Ectodermal cell (in vitro differentiated cells): ENCODE results near the gene ATP5F1B.
A peak's percentile ranks its signal among the peaks of the same experiment; 100 is the strongest.

Experiments
- H3K27ac ChIP-seq: 2 replicates; pipeline ENCODE4 v1.7.0; 2013; ENCODE audit warnings: mild to moderate bottlenecking, low read depth, low read length; ENCODE audit not compliant: insufficient read depth, poor library complexity, severe bottlenecking
- H3K27me3 ChIP-seq: 2 replicates; pipeline ENCODE4 v1.7.0; 2013; ENCODE audit warnings: mild to moderate bottlenecking, low read length; ENCODE audit not compliant: insufficient read depth, control insufficient read depth, poor library complexity, severe bottlenecking
- H3K36me3 ChIP-seq: one replicate; pipeline ENCODE4 v1.7.0; 2013; ENCODE audit warnings: low read length; ENCODE audit not compliant: control insufficient read depth, insufficient read depth
- H3K4me1 ChIP-seq: one replicate; pipeline ENCODE4 v1.7.0; 2013; ENCODE audit warnings: low read length; ENCODE audit not compliant: control insufficient read depth, insufficient read depth
- H3K4me3 ChIP-seq: 2 replicates; pipeline ENCODE4 v1.7.0; 2013; ENCODE audit warnings: low read depth, low read length, control low read depth; ENCODE audit not compliant: insufficient read depth
- H3K9me3 ChIP-seq: 2 replicates; pipeline ENCODE4 v1.7.0; 2013; ENCODE audit warnings: mild to moderate bottlenecking, low read length, moderate library complexity; ENCODE audit not compliant: control insufficient read depth
- WGBS, 2 experiments: methylation state at CpG; one replicate each; pipeline ENCODE4 v1.1.7; 2013; ENCODE audit warnings: missing lambda C conversion rate in 2 of 2; 5-methylcytosine and 5-hydroxymethylcytosine counted together

ATP5F1B gene

DNA sequence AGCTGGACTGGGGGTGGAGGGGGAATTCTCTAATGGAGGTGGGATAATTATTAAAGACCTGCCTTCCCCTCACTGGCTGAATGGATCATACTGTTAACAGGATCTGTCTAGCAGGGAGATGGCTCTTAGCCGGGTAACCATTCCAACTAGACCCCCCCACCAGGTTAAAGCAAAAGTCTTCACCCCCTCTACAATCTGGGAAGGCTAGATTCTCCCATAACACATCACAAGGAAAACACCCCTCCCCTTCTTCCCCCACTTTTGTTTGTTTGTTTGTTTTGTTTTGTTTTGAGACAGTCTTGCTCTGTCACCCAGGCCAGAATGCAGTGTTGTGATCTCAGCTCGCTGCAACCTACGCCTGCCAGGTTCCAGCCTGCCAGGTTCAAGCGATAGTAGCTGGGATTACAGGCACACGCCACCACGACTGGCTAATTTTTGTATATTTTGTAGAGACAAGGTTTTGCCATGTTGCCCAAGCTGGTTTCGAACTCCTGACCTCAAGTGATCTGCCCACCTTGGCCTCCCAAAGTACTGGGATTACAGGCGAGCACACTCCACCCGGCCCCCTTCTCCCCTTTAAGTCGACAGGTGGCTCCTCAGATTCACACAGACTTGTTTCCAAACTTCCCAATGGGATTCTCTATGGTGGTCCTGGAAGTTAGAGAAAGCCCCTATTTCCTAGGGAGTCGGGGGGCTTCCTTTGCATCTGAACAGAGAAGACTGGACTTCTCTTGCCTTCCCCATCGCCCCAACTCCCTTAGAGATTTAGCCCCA lies 12.1 kb downstream of the ATP5F1B start:
- Histone ChIP-seq H3K4me1 (peaks cover 41% of the 10 kb centered on the region), H3K4me3 (peak overlapping the region; percentile 70), H3K27me3 (no peaks in the 10 kb centered on the region), H3K36me3 (peaks cover 11% of the 10 kb centered on the region), H3K27ac (no peak overlapping the region), H3K9me3 (no peaks in the 10 kb centered on the region)
- WGBS, 2 experiments = 42 to 44% methylated on average over 12 of the region's 12 CpGs

DNA sequence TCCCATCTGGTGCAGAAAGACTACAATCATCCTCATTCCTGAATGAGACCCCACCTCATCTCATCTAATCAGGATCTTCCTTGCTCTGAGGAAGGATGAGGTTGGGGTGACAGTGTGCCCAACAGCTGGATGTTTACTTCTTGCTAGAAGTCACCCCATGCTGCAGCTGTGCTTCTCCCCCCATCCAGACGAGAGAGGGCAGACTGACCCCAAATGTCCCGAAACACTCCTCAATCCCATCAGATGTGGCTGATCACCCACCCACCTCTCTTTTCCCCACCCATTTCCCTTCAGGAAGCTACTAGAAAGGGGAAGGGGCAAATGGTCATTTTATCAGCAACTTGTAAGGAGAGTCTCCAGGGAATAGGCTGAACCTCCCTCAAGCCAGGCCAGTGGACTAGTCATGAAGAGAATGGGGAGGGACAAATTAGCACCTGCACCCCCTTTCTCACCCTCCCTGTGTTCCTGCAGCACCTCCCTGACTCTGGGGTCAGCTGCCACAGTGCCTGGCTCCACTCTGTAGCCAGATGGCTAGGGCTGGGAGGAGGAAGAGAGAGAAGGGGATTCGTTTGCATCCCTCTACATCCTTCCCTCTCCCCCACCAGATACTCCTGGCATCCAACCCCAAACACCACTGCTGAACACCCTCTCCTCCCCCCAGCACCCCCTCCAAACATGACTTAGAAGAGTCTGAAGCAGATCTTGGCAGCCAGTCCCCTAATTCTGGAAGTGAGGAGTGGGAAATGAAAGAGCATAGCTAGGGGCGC lies 12.9 kb downstream of the ATP5F1B start:
- 70 to 75% methylated on average over 3 of the region's 4 CpGs for WGBS, 2 experiments
- Histone ChIP-seq H3K27me3 (no peaks in the 10 kb centered on the region), H3K4me1 (peaks cover 49% of the 10 kb centered on the region), H3K9me3 (no peaks in the 10 kb centered on the region), H3K4me3 (peak overlapping the region; percentile 3), H3K27ac (peak overlapping the region; percentile 47), H3K36me3 (peaks cover 4% of the 10 kb centered on the region)

DNA sequence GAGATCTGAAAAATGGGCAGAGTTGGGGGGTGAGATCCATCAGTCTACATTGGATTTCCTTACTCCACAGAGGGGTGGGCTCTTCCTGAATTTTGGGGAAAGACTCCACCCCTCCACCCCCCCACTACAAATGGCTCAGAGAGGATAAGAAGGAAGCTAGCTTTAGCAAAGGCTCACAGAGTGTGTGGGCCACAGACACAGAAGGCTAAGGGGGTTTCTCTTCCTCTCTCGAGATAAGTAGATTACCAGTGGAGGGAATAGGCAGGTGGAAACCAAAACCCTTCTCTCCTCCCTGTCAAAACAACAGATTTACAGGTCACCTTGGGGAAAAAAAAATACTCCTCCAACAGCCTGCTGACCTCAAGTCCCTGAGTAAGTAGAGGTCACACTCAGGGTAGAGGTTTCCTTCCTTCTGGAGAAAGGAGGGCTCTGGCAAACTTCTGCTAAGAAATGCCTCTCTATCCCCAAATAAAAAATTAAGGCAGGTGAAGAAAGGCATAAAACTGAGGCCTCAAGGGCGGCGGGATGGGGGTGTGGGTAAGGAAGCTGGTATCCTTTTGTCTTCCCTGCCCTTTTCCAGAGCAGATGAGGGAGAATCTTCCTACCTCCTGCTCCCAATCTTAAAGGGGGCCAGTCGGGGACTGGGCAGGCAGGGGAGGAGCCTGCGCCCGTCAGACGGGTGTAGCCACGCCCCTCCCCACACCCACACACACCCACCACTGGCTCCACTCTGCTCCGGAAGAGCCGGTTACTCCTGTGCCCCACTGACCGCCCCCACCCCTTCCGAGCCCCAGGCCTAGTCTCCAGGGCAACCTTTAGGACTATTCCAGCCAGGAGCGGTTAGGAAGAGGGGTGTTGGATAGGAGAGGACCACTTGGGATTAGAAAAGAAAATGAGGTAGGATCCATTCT lies 13.7 kb downstream of the ATP5F1B start:
- no peaks in the 10 kb centered on the region for H3K27me3 ChIP-seq
- H3K4me3 ChIP-seq = peak overlapping the region; percentile 3
- WGBS, 2 experiments = 4 to 5% methylated on average over 13 of the region's 13 CpGs
- peaks cover 46% of the 10 kb centered on the region for H3K4me1 ChIP-seq
- H3K9me3 ChIP-seq = no peaks in the 10 kb centered on the region
- peak overlapping the region; percentile 47 for H3K27ac ChIP-seq
- no peaks in the 10 kb centered on the region for H3K36me3 ChIP-seq

DNA sequence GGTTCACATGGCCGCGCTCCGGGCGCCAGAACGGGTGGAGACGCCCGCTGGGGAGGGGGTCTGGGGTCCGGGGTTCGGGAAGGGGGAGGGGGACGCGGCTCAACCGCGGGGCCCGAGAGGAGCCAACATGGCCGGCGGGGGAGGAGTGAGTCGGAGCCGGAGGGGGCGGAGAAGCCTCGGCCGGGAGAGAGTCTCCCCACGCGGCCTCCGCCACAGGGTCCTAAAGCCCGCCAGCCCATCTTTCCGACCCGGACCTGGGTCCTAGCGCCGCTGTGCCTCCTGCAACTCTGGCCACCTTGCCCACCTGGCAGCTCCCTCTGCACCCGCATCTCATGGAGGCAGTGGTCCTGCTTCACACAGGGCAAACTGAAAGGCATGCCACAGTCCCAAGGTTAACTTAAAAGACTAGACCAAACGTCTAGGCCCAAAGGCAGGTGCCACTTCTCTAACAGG lies 15.6 kb downstream of the ATP5F1B start, which contains the start of gene BAZ2A:
TSS of gene BAZ2A (minus strand) at position 147 of the 453 bp plus-strand sequence. CDS start 12,796 bp downstream, outside the sequence.
- Histone ChIP-seq H3K27me3 (no peaks in the 10 kb centered on the region), H3K36me3 (no peaks in the 10 kb centered on the region), H3K4me3 (peak within 1 kb of the TSS; percentile 87), H3K4me1 (peaks cover 40% of the 10 kb centered on the region), H3K9me3 (no peaks in the 10 kb centered on the region), H3K27ac (no peak within 1 kb of the TSS)
- WGBS, 2 experiments = 1 to 2% methylated on average over 31 of the region's 31 CpGs

DNA sequence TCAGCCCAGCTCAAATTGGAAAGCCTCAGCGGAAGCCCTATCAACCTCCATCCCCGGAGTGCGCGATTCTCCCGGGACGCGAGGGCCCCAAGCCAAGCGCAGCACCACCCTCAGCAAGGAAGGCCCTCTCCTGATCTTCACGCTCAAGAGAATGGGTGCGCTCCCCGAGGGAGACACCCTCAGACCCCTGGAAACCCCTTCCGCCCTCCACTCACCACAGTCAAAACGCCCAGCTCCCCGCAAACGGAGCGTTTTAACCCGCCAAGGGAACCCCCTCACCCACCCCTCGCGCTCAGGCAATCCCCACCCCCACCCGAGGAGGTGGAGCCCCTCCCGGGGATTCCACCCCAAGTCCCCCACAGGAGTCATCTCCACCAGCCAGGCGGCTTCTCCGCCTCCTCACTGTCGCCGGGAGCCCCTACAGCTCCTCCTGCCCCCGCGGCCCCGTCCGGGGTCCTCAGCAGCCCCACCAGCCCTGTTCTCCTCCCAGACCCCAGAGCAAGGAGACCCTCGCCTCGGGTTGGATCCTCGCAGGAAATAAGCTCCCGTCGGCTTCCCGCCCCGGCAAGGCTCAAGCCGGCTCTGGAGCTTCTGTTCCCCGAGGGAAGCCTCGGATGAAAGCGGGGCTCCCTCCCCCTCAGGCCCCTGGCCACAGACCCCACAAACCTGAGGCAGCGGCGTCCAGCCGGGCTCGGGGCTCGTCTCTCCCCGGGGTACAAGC lies 16.2 kb downstream of the ATP5F1B start:
- H3K36me3 ChIP-seq = no peaks in the 10 kb centered on the region
- H3K9me3 ChIP-seq = no peaks in the 10 kb centered on the region
- peaks cover 38% of the 10 kb centered on the region for H3K4me1 ChIP-seq
- no peaks in the 10 kb centered on the region for H3K27me3 ChIP-seq
- 0% methylated on average over 45 to 46 of the region's 46 CpGs for WGBS, 2 experiments
- H3K27ac ChIP-seq = no peak overlapping the region
- peak overlapping the region; percentile 87 for H3K4me3 ChIP-seq

DNA sequence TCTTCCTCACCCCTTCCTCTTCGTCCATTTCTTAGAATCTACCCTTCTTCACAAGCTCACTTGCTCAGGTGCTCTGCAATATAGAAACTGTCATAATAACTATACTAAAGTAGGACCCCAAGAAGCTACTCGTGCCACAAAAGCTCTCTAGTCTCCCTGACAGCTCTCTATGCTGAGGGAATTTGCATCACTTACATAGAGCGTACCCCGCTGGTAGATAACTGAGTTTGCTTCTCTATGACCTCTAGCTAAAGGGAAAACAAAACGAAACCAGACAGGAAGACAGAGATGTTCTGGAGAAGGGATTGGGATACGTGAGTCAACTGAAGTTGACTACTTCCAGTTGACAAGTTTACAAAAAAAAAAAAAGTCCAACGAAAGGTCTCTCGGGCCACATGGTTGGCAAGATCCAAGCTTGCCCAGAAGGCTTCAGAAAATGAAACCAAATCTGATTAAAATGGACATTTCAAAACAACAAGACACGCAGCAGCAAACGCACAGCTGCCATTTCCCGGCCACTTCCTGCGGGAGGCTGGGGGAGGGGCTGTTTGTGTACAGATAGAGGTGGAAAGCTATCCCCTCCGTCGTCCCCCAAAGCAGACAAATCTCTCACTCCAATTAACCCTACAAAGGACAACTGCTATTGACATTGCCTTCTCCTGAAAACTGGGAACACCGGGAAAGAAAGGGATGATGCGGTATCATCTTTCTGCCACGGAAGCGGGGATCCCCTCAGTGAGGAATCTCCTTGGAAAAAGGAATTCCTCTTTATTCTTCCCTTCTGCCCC lies 16.9 kb downstream of the ATP5F1B start:
- H3K4me1 ChIP-seq = peaks cover 36% of the 10 kb centered on the region

DNA sequence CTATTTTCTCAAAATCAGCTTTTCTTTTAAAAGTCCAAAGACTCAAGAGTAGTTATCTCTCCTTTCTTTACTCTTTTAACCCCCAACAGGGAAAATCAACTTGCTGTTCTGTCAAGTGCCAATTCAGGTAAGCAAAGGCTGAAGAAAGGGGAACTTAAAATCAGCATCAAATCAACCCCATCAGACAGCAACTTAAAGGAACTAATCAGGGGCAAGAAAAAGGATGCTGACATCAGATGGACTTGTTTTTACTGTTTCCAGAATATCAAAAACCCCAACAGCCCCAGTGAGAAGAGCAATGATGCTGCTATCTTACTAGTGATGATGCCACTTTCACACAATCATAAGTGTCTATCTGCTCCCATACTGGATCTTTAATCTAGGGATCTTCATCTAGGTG lies 19.1 kb downstream of the ATP5F1B start:
- H3K27ac ChIP-seq = no peak overlapping the region
- H3K4me3 ChIP-seq = no peak overlapping the region

More for the DNA sequence above, 16.9 kb downstream of the ATP5F1B start:
- H3K27ac ChIP-seq = no peak overlapping the region
- H3K27me3 ChIP-seq = no peaks in the 10 kb centered on the region
- H3K4me3 ChIP-seq = peak overlapping the region; percentile 87
- no peaks in the 10 kb centered on the region for H3K9me3 ChIP-seq
- no peaks in the 10 kb centered on the region for H3K36me3 ChIP-seq
- WGBS, 2 experiments = 2 to 3% methylated on average over 14 to 18 of the region's 18 CpGs

DNA sequence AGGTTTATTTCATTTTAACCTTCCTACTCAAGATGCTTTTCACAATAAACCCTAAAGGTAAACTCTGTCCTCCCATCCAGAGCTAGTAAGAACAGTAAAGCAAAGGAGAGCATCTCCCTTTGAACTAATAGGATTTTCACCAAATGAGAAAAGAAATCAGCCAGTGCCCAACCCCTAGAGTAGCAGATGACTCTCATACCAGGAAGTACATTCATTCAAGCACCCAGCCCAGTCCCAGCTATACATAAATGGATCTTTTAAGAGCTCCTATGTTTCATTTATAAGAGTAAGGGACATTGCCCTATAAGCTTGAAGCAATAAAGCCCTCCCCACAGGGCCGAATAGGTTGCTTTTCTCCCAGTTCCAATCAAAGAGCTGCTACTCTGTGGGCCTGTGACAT lies 23.2 kb downstream of the ATP5F1B start:
- WGBS, 2 experiments = 86 to 97% methylated on average over 1 of the region's 1 CpG
- H3K36me3 ChIP-seq = no peaks in the 10 kb centered on the region
- no peak overlapping the region for H3K27ac ChIP-seq
- H3K4me3 ChIP-seq = no peak overlapping the region
- no peaks in the 10 kb centered on the region for H3K4me1 ChIP-seq
- no peaks in the 10 kb centered on the region for H3K9me3 ChIP-seq
- no peaks in the 10 kb centered on the region for H3K27me3 ChIP-seq

More for the DNA sequence above, 19.1 kb downstream of the ATP5F1B start:
- Histone ChIP-seq H3K27me3 (no peaks in the 10 kb centered on the region), H3K4me1 (peaks cover 15% of the 10 kb centered on the region), H3K9me3 (no peaks in the 10 kb centered on the region), H3K36me3 (no peaks in the 10 kb centered on the region)

DNA sequence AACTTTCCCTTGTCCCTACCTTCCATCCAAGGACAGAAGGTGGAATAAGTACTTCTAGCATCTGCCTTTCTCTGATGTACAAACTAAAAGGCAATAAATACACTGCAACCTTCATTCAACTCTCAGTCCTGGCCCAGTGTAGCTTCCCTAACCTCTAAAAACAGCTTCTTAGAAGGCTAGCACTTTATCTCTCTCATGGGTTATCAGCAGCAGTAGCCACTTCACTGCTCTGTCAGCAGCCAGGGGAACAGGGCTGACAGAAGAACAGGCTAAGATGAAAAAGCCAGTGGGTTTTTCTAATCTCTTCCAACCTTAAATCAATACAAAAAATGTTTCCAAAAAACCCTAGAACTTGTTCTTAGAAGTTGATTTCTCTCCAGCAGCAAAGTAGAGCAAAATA lies 28.9 kb downstream of the ATP5F1B start:
- no peaks in the 10 kb centered on the region for H3K27me3 ChIP-seq
- H3K9me3 ChIP-seq = no peaks in the 10 kb centered on the region
- no peaks in the 10 kb centered on the region for H3K4me1 ChIP-seq
- no peak overlapping the region for H3K27ac ChIP-seq
- H3K36me3 ChIP-seq = peaks cover 42% of the 10 kb centered on the region
- no peak overlapping the region for H3K4me3 ChIP-seq
